GM12892 (cell line): Measurements from ENCODE around the gene WFS1.

Experiments
- POLR2A ChIP-seq: IDR thresholded peaks from 2 replicates; pipeline ENCODE4 v1.6.1; 2011; ENCODE audit warnings: low read depth, low read length, control low read depth
- POLR2AphosphoS5 ChIP-seq: IDR thresholded peaks from 2 replicates; pipeline ENCODE4 v1.6.1; 2011; ENCODE audit warnings: low read depth, low read length, control low read depth

- TF ChIP-seq POLR2AphosphoS5 (no peak), POLR2A (no peak)
Measured at GRCh38 chr4:6265546-6265945, 4.1 kb upstream of the WFS1 start.
